BE2C (cell line): ENCODE data around the gene SLC52A1.

ENCODE experiments used
- DNase-seq: peaks from one replicate; pipeline ENCODE4 v3.0.0-alpha.2; 2020
- H3K27me3 ChIP-seq: fragments of 250-450 bp; sonication (Bioruptor Pico); 2 replicates; pipeline ENCODE4 v1.5.1; 2020; ENCODE audit warnings: mild to moderate bottlenecking
- H3K36me3 ChIP-seq: fragments of 250-450 bp; sonication (Bioruptor Pico); 2 replicates; pipeline ENCODE4 v1.5.1; 2020; ENCODE audit warnings: mild to moderate bottlenecking
- H3K4me1 ChIP-seq: fragments of 250-450 bp; sonication (Bioruptor Pico); 2 replicates; pipeline ENCODE4 v1.5.1; 2020
- H3K4me3 ChIP-seq: 2 replicates; pipeline ENCODE4 v1.5.1; 2011; ENCODE audit warnings: low read depth, low read length
- H3K9me3 ChIP-seq: fragments of 250-450 bp; sonication (Bioruptor Pico); 2 replicates; pipeline ENCODE4 v1.5.1; 2020
- TF ChIP-seq, protein P1 (sequence below): IDR thresholded peaks from 2 replicates; pipeline ENCODE4 v1.5.1; 2012; ENCODE audit warnings: mild to moderate bottlenecking, low read depth, low read length

The SLC52A1 gene

GRCh38 chr17:4998732-4999429 is 36.3 kb downstream of the SLC52A1 start:
- H3K4me1 ChIP-seq = no peaks in the 10 kb centered on the region
- H3K27me3 ChIP-seq = no peaks in the 10 kb centered on the region
- H3K36me3 ChIP-seq = no peaks in the 10 kb centered on the region
- TF ChIP-seq, protein P1, sequence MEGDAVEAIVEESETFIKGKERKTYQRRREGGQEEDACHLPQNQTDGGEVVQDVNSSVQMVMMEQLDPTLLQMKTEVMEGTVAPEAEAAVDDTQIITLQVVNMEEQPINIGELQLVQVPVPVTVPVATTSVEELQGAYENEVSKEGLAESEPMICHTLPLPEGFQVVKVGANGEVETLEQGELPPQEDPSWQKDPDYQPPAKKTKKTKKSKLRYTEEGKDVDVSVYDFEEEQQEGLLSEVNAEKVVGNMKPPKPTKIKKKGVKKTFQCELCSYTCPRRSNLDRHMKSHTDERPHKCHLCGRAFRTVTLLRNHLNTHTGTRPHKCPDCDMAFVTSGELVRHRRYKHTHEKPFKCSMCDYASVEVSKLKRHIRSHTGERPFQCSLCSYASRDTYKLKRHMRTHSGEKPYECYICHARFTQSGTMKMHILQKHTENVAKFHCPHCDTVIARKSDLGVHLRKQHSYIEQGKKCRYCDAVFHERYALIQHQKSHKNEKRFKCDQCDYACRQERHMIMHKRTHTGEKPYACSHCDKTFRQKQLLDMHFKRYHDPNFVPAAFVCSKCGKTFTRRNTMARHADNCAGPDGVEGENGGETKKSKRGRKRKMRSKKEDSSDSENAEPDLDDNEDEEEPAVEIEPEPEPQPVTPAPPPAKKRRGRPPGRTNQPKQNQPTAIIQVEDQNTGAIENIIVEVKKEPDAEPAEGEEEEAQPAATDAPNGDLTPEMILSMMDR = no peak
- peak overlapping the region; percentile 56 for H3K4me3 ChIP-seq
- no peaks in the 10 kb centered on the region for H3K9me3 ChIP-seq
- no peak for DNase-seq

DNA sequence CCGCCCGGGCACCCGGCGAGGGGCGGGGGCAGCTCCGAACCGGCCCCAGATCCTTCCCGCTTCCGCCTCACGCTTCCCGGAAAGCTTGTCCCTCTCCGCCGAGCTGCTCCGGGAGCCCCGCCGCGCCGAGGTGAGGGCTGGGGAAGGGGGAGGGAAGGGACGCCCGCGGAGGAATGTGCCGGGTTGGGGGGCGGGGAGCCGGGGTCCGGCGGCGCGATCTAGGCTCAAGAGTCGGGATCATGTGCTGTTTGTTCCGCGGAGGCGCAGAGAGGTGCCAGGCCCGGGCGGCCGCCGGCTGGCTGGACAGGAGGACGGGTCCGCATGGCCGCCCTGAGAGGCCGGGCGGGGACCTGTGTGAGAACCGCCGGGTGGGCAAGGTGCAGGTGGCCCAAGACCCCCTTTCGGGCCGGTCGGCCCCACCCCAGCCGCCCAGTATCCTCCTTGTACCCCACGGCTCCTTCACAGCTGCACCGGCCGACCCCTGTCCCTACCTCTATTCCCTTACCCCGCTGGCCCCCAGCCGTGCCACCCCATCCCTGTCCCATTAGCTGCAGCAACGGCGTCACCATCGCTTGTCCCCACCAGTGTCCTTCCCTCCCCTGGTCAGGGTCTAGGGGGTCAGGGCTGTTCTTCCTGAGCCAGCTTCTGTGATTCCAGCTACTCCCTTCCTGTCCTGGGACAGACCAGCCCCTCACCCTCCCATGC is 37.0 kb downstream of the SLC52A1 start:
- H3K4me1 ChIP-seq = no peaks in the 10 kb centered on the region
- DNase-seq = no peak
- H3K4me3 ChIP-seq = peak overlapping the region; percentile 56
- no peaks in the 10 kb centered on the region for H3K36me3 ChIP-seq
- TF ChIP-seq, protein P1 = no peak
- H3K27me3 ChIP-seq = no peaks in the 10 kb centered on the region
- H3K9me3 ChIP-seq = no peaks in the 10 kb centered on the region

GRCh38 chr17:4997302-4998026 is 37.8 kb downstream of the SLC52A1 start, which contains the start of the genes INCA1 and KIF1C:
Gene INCA1 (minus strand): TSS chr17:4997522. CDS start chr17:4994437, 3,085 bp downstream.
Gene KIF1C (plus strand): TSS chr17:4997950. CDS start chr17:5000247, 2,297 bp downstream.
- TF ChIP-seq, protein P1 = no peak

GRCh38 chr17:4994081-4994595 is 41.1 kb downstream of the SLC52A1 start:
- TF ChIP-seq, protein P1 = no peak
- H3K36me3 ChIP-seq = no peaks in the 10 kb centered on the region
- no peak overlapping the region for H3K4me3 ChIP-seq
- no peaks in the 10 kb centered on the region for H3K27me3 ChIP-seq
- H3K4me1 ChIP-seq = no peaks in the 10 kb centered on the region
- no peaks in the 10 kb centered on the region for H3K9me3 ChIP-seq
- no peak for DNase-seq

More at GRCh38 chr17:4997302-4998026, 37.8 kb downstream of the SLC52A1 start, which contains the start of the genes INCA1 and KIF1C:
- Histone ChIP-seq H3K36me3 (no peaks in the 10 kb centered on the region), H3K9me3 (no peaks in the 10 kb centered on the region), H3K4me1 (no peaks in the 10 kb centered on the region), H3K27me3 (no peaks in the 10 kb centered on the region), H3K4me3 (peak within 1 kb of the TSS; percentile 56)
- DNase-seq = peak; percentile 87

GRCh38 chr17:4987767-4988567 is 47.3 kb downstream of the SLC52A1 start:
- no peaks in the 10 kb centered on the region for H3K4me1 ChIP-seq

More at GRCh38 chr17:4987767-4988567, 47.3 kb downstream of the SLC52A1 start:
- TF ChIP-seq, protein P1 = no peak
- no peak for DNase-seq
- Histone ChIP-seq H3K9me3 (no peaks in the 10 kb centered on the region), H3K36me3 (no peaks in the 10 kb centered on the region), H3K4me3 (peak overlapping the region; percentile 66), H3K27me3 (no peaks in the 10 kb centered on the region)
